ENCODE results near the gene SORT1.
"Not testable (repeated sequence)": the region's sequence is repeated elsewhere in the genome, so short reads cannot be mapped to it uniquely, and the experiment has no call there.

SORT1 gene

DNA sequence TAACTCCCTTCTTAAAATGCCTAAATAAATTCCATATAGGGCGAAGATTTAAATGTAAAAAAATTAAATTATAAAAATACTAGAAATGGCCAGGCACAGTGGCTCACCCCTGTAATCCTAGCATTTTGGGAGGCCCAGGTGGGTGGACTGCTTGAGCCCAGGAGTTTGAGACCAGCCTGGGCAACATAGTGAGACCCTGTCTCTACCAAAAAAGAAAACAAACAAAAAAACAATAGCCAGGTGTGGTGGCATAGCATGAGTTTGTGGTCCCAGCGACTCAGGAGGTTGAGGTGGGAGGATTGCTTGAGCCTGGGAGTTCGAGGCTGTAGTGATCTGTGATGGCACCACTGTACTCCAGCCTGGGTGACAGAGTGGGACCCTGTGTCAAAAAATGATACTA is 17.8 kb downstream of the SORT1 start:
- DNase-seq (ENCODE audit: low spot score): no peak

DNA sequence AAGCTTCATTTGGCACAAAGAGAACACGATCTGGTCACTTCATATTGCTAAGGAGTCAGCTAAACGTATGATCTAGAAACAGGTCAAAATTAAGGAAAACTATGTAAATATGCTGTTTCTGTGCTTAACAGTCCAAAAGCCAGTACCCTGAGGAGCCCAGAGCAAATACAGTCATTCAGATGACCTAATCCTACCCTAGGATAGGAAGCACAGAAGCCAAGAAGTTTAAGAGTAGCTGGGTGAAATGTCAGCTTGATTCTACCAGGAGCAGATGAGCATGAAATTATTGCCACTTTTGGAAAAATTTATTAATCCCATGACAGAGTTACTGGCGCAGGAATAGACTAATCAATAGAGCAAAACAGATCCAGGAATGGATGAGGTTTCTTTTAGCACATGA is 18.3 kb downstream of the SORT1 start:
- no peak for DNase-seq (ENCODE audit: low spot score)

DNA sequence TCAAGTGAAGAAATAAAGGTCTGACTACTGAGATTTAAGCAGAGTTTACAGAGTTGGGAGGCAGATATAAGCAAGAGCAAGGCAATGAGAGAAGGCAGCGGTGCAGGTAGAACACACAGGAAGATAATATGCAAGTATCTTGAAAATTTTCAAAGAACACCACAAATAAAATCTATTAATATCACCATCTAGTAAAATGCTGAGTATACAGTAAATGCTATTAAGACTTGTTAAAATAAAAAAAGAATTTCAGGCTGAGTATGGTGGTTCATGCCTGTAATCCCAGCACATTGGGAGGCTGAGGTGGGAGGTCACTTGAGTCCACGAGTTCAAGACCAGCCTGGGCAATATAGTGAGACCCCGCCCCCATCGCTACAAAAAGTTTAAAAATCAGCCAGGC is 20.0 kb downstream of the SORT1 start:
- DNase-seq (ENCODE audit: low spot score): no peak

DNA sequence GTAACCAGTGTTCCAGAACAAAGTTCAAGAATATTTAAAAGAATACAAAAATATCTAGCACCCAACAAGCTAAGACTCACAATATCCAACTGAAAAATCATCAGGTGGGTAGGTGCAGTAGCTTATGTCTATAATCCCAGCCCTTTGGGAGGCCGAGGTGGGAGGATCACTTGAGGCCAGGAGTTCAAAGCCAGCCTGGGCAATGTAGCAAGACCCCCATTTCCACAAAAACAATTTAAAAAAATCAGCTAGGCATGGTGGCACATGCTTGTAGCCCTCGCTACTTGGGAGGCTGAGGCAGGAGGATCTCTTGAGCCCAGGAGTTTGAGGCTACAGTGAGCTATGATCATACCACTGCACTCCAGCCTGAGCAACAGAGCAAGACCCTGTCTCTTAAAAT is 24.0 kb downstream of the SORT1 start:
- not testable (repeated sequence) for DNase-seq (ENCODE audit: low spot score)

DNA sequence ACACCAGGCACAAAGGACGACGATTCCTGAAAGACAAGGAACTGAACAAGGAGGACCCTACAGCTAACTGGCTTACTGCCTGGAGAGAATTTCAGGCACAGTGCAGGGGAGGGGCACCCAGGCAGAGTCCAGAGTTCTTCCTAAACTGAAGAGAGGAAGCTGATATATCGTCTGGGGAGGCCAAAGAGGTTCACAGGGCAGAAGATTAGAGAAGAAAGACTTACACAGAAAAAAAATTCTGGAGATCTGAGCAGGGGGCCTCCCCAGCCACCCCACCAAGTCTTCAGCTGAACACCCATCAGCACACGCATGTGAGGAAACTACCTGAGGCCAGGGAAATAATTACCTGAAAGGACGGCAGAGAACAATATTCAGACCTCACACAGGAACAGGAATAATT is 24.6 kb downstream of the SORT1 start:
- DNase-seq (ENCODE audit: low spot score): no peak

DNA sequence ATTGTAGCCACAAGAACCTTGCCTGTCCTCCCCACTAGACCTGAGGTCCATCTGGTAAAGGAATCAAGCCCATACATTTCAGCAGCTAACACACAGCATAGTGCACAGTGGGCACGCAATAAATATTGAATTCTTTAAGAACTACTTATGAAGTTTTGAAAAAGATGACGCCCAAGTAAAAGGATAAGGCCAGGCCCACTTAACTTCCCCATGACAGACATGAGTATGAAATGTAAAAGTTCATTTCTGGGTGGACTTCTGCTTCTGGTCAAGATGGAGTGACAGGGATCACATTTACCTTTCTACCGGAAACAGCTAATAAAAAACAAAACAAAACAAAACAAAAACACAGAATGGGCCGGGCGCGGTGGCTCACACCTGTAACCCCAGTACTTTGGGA is 25.4 kb downstream of the SORT1 start:
- DNase-seq (ENCODE audit: low spot score): no peak

DNA sequence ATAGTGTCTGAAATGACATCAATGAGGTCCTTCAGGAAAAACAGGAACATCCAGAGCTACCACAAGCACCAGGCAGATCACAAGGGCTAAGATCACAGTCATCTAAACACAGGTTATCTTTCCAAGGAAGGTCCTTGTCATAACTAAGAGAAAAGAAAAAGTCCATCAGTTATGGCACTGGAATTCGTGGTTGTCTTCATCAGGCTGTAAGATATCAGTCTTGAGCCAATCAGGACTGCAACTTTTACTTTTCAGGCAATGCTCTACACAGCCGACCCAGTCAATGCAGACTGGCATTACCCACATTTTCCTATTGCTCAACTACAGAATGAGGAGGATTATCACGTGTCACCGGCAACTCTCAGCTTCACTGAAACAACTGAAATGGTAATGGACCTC is 26.4 kb downstream of the SORT1 start:
- no peak for DNase-seq (ENCODE audit: low spot score)

DNA sequence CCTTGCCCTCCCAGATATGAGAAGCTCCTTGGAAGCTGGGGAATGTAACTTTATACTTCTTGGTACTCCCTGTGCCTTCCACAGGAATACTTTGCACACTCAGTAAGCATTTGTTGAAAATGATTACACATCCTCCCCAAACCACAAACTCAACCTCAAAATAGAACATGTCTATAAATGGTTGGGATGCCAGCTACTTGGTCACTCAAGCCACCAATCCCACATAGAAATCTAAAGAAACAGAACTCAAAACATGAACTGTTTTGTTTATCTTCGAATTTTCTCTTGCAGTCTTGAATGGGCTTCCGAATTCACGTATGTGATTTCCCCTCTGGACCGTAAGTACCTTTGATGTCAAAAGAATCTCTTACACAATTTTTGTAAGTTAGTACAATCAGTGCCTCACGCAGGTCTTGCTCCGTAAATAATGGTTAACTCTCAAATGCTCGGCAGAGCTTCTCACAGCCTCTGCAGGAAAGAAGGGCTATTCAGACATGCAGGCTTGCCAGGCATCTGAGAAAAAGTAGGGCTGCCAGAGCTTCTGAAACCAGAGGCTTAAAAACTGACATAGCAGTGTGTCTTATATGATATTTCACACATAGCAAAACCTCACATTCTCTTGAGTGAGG is 26.9 kb downstream of the SORT1 start:
- no peak for DNase-seq (ENCODE audit: low spot score)

DNA sequence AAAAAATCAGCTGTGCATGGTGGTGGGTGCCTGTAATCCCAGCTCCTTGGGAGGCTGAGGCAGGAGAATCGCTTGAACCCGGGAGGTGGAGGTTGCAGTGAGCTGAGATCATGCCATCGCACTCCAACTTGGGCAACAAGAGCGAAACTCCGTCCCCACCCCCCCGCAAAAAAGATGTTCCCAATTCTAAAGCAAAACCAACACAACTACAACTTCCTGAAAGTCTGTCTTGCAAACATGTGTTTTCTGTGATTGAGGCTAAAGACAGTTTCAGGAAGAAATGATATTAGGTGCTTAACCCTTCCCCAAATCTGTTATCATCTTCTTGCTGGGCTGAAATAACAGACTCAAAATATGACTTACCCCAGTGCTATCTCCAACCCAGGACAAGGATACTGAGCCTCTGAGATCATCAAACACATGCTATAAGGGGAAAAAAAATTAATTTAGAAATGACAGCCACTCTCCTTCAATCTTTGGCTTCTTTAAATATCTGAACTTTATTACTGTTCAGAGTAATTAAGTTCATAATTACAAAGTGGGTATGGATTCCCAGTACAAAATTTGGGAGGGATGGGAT is 28.5 kb downstream of the SORT1 start:
- no peak for DNase-seq (ENCODE audit: low spot score)

DNA sequence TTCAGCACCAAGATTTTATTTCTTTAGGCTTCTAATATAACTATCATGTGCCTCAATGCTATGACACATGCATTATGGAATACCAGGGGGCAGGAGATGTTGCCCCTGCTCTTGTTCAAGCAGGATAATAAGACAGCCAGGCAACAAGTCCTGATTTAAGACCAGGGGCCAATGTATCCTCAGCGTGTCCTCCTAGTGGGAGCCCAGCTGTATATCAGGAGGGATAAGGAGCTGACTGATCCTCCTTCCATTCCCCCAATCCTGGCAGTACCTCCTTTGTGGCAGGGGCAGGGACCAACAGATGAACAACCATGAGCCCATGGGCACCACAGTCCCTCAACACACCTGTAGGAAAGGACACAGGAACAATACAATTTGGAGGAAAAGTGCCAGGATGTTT is 29.3 kb downstream of the SORT1 start:
- DNase-seq (ENCODE audit: low spot score): no peak

DNA sequence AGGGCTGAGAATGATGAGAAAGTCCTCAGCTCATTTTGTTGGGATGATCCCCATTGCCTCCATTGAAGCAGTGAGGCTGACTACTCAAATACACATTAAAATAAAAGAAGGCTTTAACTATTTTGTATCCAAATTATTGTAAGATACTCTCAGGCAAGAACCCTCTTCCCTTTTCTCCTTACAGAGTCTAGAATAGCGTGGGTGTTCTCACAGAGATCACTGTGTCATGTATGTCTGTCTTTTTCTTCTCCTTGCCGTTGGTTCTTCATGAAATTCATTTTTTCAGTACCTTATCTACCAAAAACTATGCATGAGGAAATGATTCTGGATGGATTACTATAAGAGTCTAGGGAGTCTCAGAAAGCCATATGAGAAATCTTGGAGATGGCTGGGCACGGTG is 30.1 kb downstream of the SORT1 start:
- DNase-seq (ENCODE audit: low spot score): no peak

DNA sequence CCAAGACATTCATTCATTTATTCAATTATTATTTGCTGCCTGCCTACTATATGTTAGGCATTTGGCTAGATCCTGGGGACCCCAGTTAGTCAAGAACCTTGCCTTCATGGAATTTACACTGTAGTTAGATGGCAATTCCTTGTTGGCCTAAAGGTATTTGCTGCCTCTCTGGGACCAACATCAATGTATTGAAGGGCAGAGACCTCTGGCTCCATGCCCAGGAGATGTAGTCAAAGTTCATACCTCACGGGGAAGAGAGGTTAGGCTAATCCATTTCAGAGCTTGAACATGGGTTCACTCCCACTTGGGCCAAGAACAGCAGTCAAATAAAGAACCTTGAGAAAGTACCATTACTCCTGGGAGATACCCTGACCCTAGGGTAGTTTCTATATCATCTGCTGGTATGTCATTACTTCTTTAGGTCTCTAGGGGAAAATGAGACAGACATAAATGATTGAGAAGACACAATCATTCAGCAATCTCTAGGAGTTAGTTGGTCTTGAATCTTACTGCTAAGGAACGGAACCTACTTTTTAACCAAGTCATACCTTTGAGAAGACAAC is 32.0 kb downstream of the SORT1 start:
- no peak for DNase-seq (ENCODE audit: low spot score)

DNA sequence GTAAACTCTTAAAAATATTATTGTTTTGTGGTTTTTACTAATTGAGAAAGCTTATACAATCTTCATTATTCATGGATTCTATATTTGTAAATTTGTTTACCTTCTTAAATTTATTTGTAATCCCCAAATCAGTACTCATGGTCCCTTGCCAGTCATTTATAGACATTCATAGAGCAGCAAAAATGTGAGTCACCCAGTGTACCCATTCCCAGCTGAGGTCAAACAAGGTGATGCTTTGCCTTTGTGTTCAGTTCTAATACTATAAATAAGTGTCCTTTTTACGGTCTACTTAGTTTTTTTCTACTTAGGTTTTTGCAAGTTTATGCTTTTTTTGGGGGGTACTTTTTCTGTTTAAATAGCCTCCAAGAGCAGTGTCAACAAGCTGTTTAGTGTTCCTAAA is 36.1 kb downstream of the SORT1 start:
- DNase-seq (ENCODE audit: low spot score): no peak

DNA sequence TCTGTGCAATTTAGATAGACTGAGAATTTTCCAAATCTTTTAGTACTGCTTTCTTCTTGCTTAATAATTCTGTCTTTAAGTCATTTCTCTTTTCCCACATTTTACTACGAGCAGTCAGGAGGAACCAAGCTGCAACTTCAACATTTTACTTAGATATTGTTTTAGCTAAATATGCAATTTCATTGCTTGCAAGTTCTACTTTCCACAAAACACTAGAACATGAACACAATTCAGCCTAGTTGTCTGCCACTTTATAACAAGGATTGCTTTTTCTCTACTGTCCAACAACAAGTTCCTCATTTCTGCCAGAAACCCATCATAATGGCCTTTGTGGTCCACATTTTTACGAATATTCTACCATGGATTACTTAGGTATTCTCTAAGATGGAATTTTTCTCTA is 36.6 kb downstream of the SORT1 start:
- DNase-seq (ENCODE audit: low spot score): no peak

DNA sequence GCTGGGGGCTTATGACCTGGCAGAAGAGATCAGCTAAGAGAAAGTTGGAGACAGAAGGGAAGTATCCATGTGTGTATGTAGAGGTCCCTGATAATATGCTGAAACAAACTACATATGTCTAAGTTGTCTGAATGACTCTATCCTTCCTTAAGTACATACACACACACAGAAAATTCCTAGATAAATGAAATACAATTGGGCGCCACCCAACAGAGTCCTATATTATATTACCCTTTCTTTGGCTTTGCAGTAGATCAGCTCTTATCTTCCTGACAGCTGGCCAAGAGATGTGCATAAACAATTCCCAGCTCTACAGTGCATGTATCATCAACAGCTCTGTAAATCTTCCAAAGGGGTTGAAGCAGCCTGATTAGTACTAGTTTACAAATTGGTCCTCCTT is 40.1 kb downstream of the SORT1 start:
- DNase-seq (ENCODE audit: low spot score): no peak

DNA sequence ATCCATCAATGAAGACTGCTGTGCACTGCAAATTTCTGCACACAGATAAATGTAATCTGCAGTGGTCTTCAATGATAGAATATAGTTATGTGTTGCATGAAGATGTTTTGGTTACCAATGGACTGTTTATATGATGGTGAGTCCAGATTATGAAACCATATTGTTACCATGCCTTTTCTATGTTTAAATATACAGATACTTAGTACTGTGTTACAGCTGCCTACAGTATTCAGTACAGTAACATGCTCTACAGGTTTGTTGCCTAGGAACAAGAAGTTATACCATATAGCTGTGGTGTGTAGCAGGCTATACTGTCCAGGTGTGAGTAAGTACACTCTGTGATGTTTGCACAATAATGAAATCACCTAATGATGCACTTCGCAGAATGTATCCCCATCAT is 40.8 kb downstream of the SORT1 start:
- no peak for DNase-seq (ENCODE audit: low spot score)

DNA sequence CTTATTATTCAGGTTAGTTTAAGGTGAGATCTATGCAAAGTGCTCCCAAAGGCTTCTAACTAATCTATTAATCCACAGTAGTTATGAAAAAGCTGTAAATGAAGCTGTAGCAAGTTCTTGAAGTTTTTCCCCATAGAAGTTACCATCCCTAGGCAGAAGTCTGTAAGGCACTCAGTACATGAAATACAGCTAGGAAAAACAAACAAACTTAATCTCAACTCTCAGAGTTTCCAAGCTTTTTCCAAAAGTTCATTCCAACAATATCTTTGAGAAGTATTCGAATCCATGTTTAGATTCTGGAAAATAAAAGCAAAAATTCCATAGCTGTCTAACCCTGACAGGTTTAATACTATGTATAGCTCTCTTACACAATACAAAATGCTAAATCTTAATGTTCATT is 41.2 kb downstream of the SORT1 start:
- no peak for DNase-seq (ENCODE audit: low spot score)

DNA sequence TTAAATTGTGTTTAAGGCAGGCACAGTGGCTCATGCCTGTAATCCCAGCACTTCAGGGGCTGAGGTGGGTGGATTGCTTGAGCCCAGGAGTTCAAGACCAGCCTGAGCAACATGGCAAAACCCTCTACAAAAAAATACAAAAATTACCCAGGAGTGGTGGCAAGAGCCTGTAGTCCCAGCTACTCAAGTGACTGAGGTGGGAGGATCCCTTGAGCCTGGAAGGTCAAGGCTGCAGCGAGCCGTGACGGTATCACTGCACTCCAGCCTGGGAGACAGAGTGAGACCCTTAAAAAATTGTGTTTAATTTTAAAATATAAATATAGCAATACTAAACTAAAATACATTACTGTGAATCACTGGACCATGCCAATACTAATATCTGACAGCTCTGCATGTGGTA is 42.8 kb downstream of the SORT1 start:
- DNase-seq (ENCODE audit: low spot score): no peak

DNA sequence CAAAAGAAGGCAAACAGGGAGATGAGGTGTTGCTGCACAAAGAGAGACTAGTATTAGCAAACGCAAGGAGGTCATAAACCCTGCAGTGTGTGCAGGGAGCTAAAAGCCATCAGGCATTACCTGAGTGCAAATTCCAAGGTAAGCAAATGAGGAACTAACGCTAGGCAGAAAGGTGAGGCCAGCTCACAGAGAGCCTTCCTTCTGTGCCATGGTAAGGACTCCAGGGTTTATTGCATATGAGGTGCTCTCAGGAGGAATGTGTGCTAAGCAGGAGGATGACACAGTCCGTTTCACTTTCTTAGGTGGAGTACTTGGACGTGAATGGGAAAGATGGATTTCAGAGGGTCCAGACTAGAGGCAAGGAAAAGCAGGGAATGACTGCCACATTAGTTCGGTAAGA is 46.3 kb downstream of the SORT1 start:
- no peak for DNase-seq (ENCODE audit: low spot score)

DNA sequence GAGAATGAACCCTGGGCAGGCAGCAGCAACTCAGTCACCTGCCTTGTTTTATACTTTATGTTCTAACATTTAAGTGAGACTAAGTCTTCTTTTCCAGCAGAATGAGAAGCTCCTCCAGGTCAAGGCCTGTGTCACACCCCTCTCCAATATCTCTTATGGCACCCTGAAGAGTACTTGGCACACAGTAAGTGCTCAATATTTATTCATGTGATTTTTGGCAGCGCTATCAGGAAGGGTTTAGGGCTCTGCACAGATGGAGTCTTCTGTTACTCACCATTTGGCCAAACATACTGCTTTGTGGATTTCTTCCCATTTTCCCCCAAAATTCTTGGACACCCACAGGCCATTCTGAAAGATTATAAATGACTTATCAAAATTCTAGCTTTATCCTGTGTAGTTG is 47.1 kb downstream of the SORT1 start:
- no peak for DNase-seq (ENCODE audit: low spot score)

DNA sequence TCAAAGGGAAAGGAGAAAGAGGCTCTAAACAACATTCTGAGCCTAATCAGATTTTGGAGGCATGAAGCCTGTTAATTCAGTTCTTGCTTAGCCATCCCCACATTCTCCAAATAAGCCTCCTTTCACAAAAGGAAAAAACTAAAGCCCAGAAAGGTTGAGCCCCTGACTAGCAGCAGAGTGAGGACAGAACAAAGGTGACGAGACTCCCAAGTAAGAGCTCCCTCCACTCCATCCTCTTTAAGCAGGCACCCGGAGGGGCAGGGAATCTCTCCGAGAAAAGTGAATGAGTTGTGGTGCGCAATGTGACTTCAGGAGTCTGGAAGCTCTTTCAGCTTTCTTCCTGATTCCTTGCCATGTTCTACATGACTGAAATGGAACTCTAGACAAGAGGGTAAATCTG is 47.5 kb downstream of the SORT1 start:
- no peak for DNase-seq (ENCODE audit: low spot score)

DNA sequence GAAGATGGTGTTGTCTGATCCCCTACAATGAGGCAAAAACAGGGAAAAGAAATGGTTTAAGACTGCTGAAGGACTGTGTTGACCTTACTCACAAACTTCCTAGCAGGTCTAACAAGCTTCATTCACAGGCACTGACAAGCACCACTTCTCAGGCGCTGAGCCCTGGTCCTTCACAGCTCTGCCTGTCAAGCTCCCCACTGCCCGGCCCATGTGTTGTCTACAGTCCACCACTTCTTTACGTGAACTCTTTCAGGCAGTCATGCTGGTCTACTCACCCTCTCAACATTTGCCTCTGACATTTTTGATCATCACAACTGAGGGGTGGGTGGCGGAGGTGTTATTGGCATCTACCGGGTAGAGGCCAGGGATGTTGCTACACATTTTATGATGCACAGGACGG is 50.2 kb downstream of the SORT1 start:
- no peak for DNase-seq (ENCODE audit: low spot score)

DNA sequence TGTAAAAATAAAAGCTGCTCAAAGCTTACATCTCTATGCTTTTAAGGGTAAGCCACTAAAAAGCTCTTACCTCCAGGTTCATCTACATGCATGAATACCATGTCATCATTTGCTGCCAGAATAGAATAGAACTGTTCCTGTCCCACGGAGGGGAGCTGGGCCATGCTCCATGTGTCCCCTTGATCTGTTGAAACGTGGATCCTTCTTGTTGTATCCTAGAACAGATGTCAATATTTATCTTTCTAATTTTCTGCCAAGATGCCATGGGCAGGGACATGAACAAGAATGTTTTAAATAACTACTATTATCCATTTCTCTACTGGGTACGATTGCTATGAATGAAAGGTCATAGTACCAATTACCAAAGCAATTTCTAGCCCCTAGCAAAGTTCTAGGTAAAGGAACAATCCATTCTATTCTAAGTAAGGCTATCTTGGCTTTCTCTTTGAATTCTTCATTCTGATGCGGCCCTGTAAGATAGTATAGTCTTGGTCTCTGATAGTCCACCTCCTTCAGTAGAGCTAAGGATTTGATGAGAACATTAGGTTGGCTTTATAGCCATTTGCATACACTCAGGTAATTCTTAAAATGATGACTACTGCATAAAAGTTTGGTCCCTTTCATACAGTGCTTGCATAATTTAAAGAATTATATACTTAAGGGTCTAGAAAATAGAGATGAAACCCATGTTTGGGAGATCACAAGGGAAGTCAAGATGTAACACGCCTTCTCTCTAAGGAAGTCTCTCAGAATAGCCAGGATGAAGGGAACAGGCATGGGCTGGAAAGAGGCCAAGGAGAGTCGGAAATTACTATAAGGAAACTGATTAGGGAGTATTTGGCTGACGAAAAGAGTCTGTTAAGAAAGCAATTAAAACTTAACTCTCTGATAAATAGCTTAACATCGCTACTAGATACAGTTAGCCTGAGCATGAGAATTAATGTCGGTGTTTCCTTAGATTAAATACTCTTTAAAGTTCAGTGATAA is 55.5 kb downstream of the SORT1 start:
- no peak for DNase-seq (ENCODE audit: low spot score)
